ENCODE measurements around the gene SLC25A30.

GRCh38 chr13:45446181-45446580 is 28.0 kb upstream of the SLC25A30 start:
- TF ChIP-seq CTCF (IDR thresholded peaks at IDR 0.05) (no peak), POLR2A (IDR thresholded peaks at IDR 0.05) (no peak)

Measured in stomach (tissue), 4 donors.